ENCODE results near the gene POC5. TPM values are rescaled to one million over a fixed set of nuclear protein-coding genes. Genes with fewer than 3 reads are reported as not detected.
A peak's percentile ranks its signal among the peaks of the same experiment; 100 is the strongest.
"Not testable (repeated sequence)": the region's sequence is repeated elsewhere in the genome, so short reads cannot be mapped to it uniquely, and the experiment has no call there.

POC5 gene
- 10 to 100 TPM in 2 of 3 donors, 1 to 10 TPM in 1; 9.5 to 19.4 (median 16.0) TPM for polyA plus RNA-seq

GRCh38 chr5:75717082-75717922 lies at the start of gene POC5:
Gene POC5 (minus strand): TSS chr5:75717437. CDS start chr5:75712937, 4,500 bp downstream.
- H3K4me1 Mint-ChIP-seq = peaks cover 31 to 50% of the 10 kb centered on the region in 2 donors
- H3K4me3 Mint-ChIP-seq = peak within 1 kb of the TSS; percentile 99 to 100 (median 100)
- H3K36me3 Mint-ChIP-seq = peaks cover 0 to 11% (median 0%) of the 10 kb centered on the region in 3 donors
- peaks cover 0 to 1% (median 0%) of the 10 kb centered on the region in 6 donors for H3K9me3 Mint-ChIP-seq
- peaks cover 4 to 11% (median 7%) of the 10 kb centered on the region in 3 donors for H3K27me3 Mint-ChIP-seq (ENCODE audit: low read depth in 3 of 3)
- peak; percentile 96 to 97 (median 97) for DNase-seq
- H3K27ac Mint-ChIP-seq = peak within 1 kb of the TSS; percentile 91 to 99 (median 98)

GRCh38 chr5:75758116-75758515 lies 40.9 kb upstream of the POC5 start:
- Mint-ChIP-seq H3K4me1 (no peaks in the 10 kb centered on the region), H3K4me3 (no peak overlapping the region), H3K9me3 (peaks cover 0 to 3% (median 0%) of the 10 kb centered on the region in 6 donors), H3K27me3 (ENCODE audit: low read depth in 3 of 3) (peaks cover 4 to 11% (median 4%) of the 10 kb centered on the region in 3 donors), H3K36me3 (no peaks in the 10 kb centered on the region), H3K27ac (no peak overlapping the region)
- no peak for DNase-seq

GRCh38 chr5:75756981-75757380 lies 39.7 kb upstream of the POC5 start:
- no peak for DNase-seq
- H3K27me3 Mint-ChIP-seq (ENCODE audit: low read depth in 3 of 3) = peaks cover 2 to 12% (median 4%) of the 10 kb centered on the region in 3 donors
- H3K4me1 Mint-ChIP-seq = no peaks in the 10 kb centered on the region
- no peak overlapping the region for H3K27ac Mint-ChIP-seq
- H3K9me3 Mint-ChIP-seq = peaks cover 0 to 3% (median 0%) of the 10 kb centered on the region in 6 donors
- H3K4me3 Mint-ChIP-seq = no peak overlapping the region
- H3K36me3 Mint-ChIP-seq = no peaks in the 10 kb centered on the region

GRCh38 chr5:75756211-75756610 lies 39.0 kb upstream of the POC5 start:
- Mint-ChIP-seq H3K4me1 (no peaks in the 10 kb centered on the region), H3K4me3 (no peak overlapping the region), H3K9me3 (peaks cover 0 to 3% (median 0%) of the 10 kb centered on the region in 6 donors), H3K27me3 (ENCODE audit: low read depth in 3 of 3) (peaks cover 4 to 15% (median 6%) of the 10 kb centered on the region in 3 donors), H3K36me3 (no peaks in the 10 kb centered on the region), H3K27ac (no peak overlapping the region)
- DNase-seq = no peak

- Mint-ChIP-seq H3K36me3 (no peaks in the 10 kb centered on the region), H3K9me3 (no peaks in the 10 kb centered on the region), H3K27ac (no peak overlapping the region), H3K4me1 (no peaks in the 10 kb centered on the region), H3K27me3 (ENCODE audit: low read depth in 3 of 3) (peaks cover 3 to 10% (median 3%) of the 10 kb centered on the region in 3 donors), H3K4me3 (no peak overlapping the region)
- no peak for DNase-seq
Observed at GRCh38 chr5:75753182-75753581, 35.9 kb upstream of the POC5 start.

- Mint-ChIP-seq H3K36me3 (peaks cover 0 to 4% (median 0%) of the 10 kb centered on the region in 3 donors), H3K4me3 (no peak overlapping the region), H3K9me3 (peaks cover 0 to 3% (median 0%) of the 10 kb centered on the region in 6 donors), H3K4me1 (no peaks in the 10 kb centered on the region), H3K27me3 (ENCODE audit: low read depth in 3 of 3) (peaks cover 3 to 7% (median 3%) of the 10 kb centered on the region in 3 donors), H3K27ac (no peak overlapping the region)
- no peak for DNase-seq
Observed at GRCh38 chr5:75744355-75744754, 27.1 kb upstream of the POC5 start.

- H3K4me3 Mint-ChIP-seq = no peak overlapping the region
- peaks cover 0 to 4% (median 0%) of the 10 kb centered on the region in 3 donors for H3K36me3 Mint-ChIP-seq
- H3K27ac Mint-ChIP-seq = no peak overlapping the region
- peaks cover 5 to 14% (median 5%) of the 10 kb centered on the region in 3 donors for H3K27me3 Mint-ChIP-seq (ENCODE audit: low read depth in 3 of 3)
- H3K9me3 Mint-ChIP-seq = no peaks in the 10 kb centered on the region
- no peak for DNase-seq
- H3K4me1 Mint-ChIP-seq = no peaks in the 10 kb centered on the region
Observed at GRCh38 chr5:75736273-75736672, 19.0 kb upstream of the POC5 start.

GRCh38 chr5:75734913-75735789 lies 17.9 kb upstream of the POC5 start:
- no peak overlapping the region for H3K4me3 Mint-ChIP-seq
- H3K9me3 Mint-ChIP-seq = no peaks in the 10 kb centered on the region
- no peak overlapping the region for H3K27ac Mint-ChIP-seq
- H3K4me1 Mint-ChIP-seq = no peaks in the 10 kb centered on the region
- H3K36me3 Mint-ChIP-seq = no peaks in the 10 kb centered on the region
- H3K27me3 Mint-ChIP-seq (ENCODE audit: low read depth in 3 of 3) = peaks cover 5 to 9% (median 5%) of the 10 kb centered on the region in 3 donors
- DNase-seq = peak in 1 of 3 donors; percentile 1

- H3K36me3 Mint-ChIP-seq = no peaks in the 10 kb centered on the region
- no peaks in the 10 kb centered on the region for H3K9me3 Mint-ChIP-seq
- no peaks in the 10 kb centered on the region for H3K4me1 Mint-ChIP-seq
- no peak overlapping the region for H3K4me3 Mint-ChIP-seq
- peaks cover 3 to 9% (median 5%) of the 10 kb centered on the region in 3 donors for H3K27me3 Mint-ChIP-seq (ENCODE audit: low read depth in 3 of 3)
- no peak for DNase-seq
- H3K27ac Mint-ChIP-seq = no peak overlapping the region
Observed at GRCh38 chr5:75733767-75734166, 16.5 kb upstream of the POC5 start.

- not testable (repeated sequence) for H3K27me3 Mint-ChIP-seq (ENCODE audit: low read depth in 3 of 3); DNase-seq; H3K4me1 Mint-ChIP-seq; H3K36me3 Mint-ChIP-seq; H3K27ac Mint-ChIP-seq; H3K9me3 Mint-ChIP-seq; H3K4me3 Mint-ChIP-seq
Observed at GRCh38 chr5:75731515-75731914, 14.3 kb upstream of the POC5 start.

GRCh38 chr5:75729321-75729720 lies 12.1 kb upstream of the POC5 start:
- no peaks in the 10 kb centered on the region for H3K9me3 Mint-ChIP-seq
- H3K4me3 Mint-ChIP-seq = no peak overlapping the region
- no peaks in the 10 kb centered on the region for H3K36me3 Mint-ChIP-seq
- DNase-seq = no peak
- H3K27me3 Mint-ChIP-seq (ENCODE audit: low read depth in 3 of 3) = peaks cover 0 to 5% (median 0%) of the 10 kb centered on the region in 3 donors
- H3K27ac Mint-ChIP-seq = no peak overlapping the region
- no peaks in the 10 kb centered on the region for H3K4me1 Mint-ChIP-seq

- Mint-ChIP-seq H3K27ac (no peak overlapping the region), H3K4me1 (no peaks in the 10 kb centered on the region), H3K36me3 (no peaks in the 10 kb centered on the region), H3K9me3 (no peaks in the 10 kb centered on the region), H3K27me3 (ENCODE audit: low read depth in 3 of 3) (peaks cover 0 to 8% (median 2%) of the 10 kb centered on the region in 3 donors), H3K4me3 (no peak overlapping the region)
- DNase-seq = no peak
Observed at GRCh38 chr5:75727931-75728330, 10.7 kb upstream of the POC5 start.

GRCh38 chr5:75726224-75726623 lies 9.0 kb upstream of the POC5 start:
- not testable (repeated sequence) for H3K4me1 Mint-ChIP-seq, H3K36me3 Mint-ChIP-seq, DNase-seq, H3K9me3 Mint-ChIP-seq, H3K27ac Mint-ChIP-seq, H3K4me3 Mint-ChIP-seq
- peaks cover 2 to 11% (median 2%) of the 10 kb centered on the region in 3 donors for H3K27me3 Mint-ChIP-seq (ENCODE audit: low read depth in 3 of 3)

- H3K27me3 Mint-ChIP-seq (ENCODE audit: low read depth in 3 of 3) = peaks cover 2 to 12% (median 4%) of the 10 kb centered on the region in 3 donors
Observed at GRCh38 chr5:75723378-75723777, 6.1 kb upstream of the POC5 start.

More at GRCh38 chr5:75723378-75723777, 6.1 kb upstream of the POC5 start:
- Mint-ChIP-seq H3K4me1 (no peaks in the 10 kb centered on the region), H3K27ac (no peak overlapping the region), H3K4me3 (no peak overlapping the region), H3K9me3 (peaks cover 0 to 1% (median 0%) of the 10 kb centered on the region in 6 donors), H3K36me3 (no peaks in the 10 kb centered on the region)
- DNase-seq = no peak

All from immature natural killer cell (primary cell).